ENCODE results near the gene FAM200B.

Gene FAM200B

GRCh38 chr4:15668566-15669435 lies 12.8 kb upstream of the FAM200B start:
- DNase-seq (ENCODE audit: low read depth in 1 of 2, low spot score in 1 of 2): no peak

GRCh38 chr4:15670576-15670975 lies 11.1 kb upstream of the FAM200B start:
- DNase-seq (ENCODE audit: low read depth in 1 of 2, low spot score in 1 of 2): no peak

GRCh38 chr4:15672101-15672500 lies 9.5 kb upstream of the FAM200B start:
- no peak for DNase-seq (ENCODE audit: low read depth in 1 of 2, low spot score in 1 of 2)

GRCh38 chr4:15673337-15673736 lies 8.3 kb upstream of the FAM200B start:
- no peak for DNase-seq (ENCODE audit: low read depth in 1 of 2, low spot score in 1 of 2)

GRCh38 chr4:15674046-15674445 lies 7.6 kb upstream of the FAM200B start:
- DNase-seq (ENCODE audit: low read depth in 1 of 2, low spot score in 1 of 2): no peak

GRCh38 chr4:15674926-15675325 lies 6.7 kb upstream of the FAM200B start:
- DNase-seq (ENCODE audit: low read depth in 1 of 2, low spot score in 1 of 2): no peak

- DNase-seq (ENCODE audit: low read depth in 1 of 2, low spot score in 1 of 2): no peak
Measured at GRCh38 chr4:15675356-15675755, 6.3 kb upstream of the FAM200B start.

GRCh38 chr4:15676039-15676438 lies 5.6 kb upstream of the FAM200B start:
- no peak for DNase-seq (ENCODE audit: low read depth in 1 of 2, low spot score in 1 of 2)

- DNase-seq (ENCODE audit: low read depth in 1 of 2, low spot score in 1 of 2): no peak
Measured at GRCh38 chr4:15676899-15677298, 4.7 kb upstream of the FAM200B start.

- DNase-seq (ENCODE audit: low read depth in 1 of 2, low spot score in 1 of 2): no peak
Measured at GRCh38 chr4:15677507-15677988, 4.1 kb upstream of the FAM200B start.

- no peak for DNase-seq (ENCODE audit: low read depth in 1 of 2, low spot score in 1 of 2)
Measured at GRCh38 chr4:15681067-15681371, 608 bp upstream of the FAM200B start.

- DNase-seq (ENCODE audit: low read depth in 1 of 2, low spot score in 1 of 2): no peak
Measured at GRCh38 chr4:15682242-15683142, 865 bp downstream of the FAM200B start.

GRCh38 chr4:15683143-15683495 lies 1.5 kb downstream of the FAM200B start:
- DNase-seq (ENCODE audit: low read depth in 1 of 2, low spot score in 1 of 2): no peak

- no peak for DNase-seq (ENCODE audit: low read depth in 1 of 2, low spot score in 1 of 2)
Measured at GRCh38 chr4:15684498-15684897, 2.9 kb downstream of the FAM200B start.

GRCh38 chr4:15688051-15688450 lies 6.4 kb downstream of the FAM200B start:
- no peak for DNase-seq (ENCODE audit: low read depth in 1 of 2, low spot score in 1 of 2)

- DNase-seq (ENCODE audit: low read depth in 1 of 2, low spot score in 1 of 2): no peak
Measured at GRCh38 chr4:15689540-15689939, 7.9 kb downstream of the FAM200B start.

GRCh38 chr4:15690020-15690809 lies 8.6 kb downstream of the FAM200B start:
- no peak for DNase-seq (ENCODE audit: low read depth in 1 of 2, low spot score in 1 of 2)

GRCh38 chr4:15691346-15692135 lies 9.9 kb downstream of the FAM200B start:
- DNase-seq (ENCODE audit: low read depth in 1 of 2, low spot score in 1 of 2): no peak

- DNase-seq (ENCODE audit: low read depth in 1 of 2, low spot score in 1 of 2): no peak
Measured at GRCh38 chr4:15692602-15693001, 11.0 kb downstream of the FAM200B start.

GRCh38 chr4:15694431-15694830 lies 12.8 kb downstream of the FAM200B start:
- no peak for DNase-seq (ENCODE audit: low read depth in 1 of 2, low spot score in 1 of 2)

Data from activated T-helper 1 cell treated with anti-CD3 and anti-CD28 coated beads, Interleukin-2, amount 50 U/mL, for 16 hours (primary cell).